Fibroblast of upper back skin (primary cell): ENCODE data around the gene PFKP.
"Not testable (repeated sequence)": the region's sequence is repeated elsewhere in the genome, so short reads cannot be mapped to it uniquely, and the experiment has no call there.

Experiments
- DNase-seq: peaks from one replicate; pipeline ENCODE4 v3.0.0-alpha.2; 2013

PFKP gene

DNA sequence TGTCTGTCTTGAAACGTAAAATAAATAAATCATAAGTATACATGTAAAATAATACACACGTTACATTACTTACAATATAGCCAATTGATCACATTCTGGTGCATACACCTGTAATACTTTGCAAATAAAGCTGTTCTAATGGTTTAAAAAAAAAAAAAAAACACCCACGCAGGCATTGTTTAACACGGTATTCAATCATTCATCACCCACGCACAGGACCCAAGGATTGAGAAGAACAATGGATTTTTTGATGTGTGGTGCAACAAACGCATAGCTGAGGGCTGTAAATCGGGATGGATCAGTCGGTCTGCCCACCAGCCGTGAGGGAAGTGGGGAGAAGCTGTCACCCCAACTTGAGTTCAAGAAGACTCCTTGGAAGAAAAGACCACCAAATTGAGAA is 96.5 kb downstream of the PFKP start:
- DNase-seq: no peak

DNA sequence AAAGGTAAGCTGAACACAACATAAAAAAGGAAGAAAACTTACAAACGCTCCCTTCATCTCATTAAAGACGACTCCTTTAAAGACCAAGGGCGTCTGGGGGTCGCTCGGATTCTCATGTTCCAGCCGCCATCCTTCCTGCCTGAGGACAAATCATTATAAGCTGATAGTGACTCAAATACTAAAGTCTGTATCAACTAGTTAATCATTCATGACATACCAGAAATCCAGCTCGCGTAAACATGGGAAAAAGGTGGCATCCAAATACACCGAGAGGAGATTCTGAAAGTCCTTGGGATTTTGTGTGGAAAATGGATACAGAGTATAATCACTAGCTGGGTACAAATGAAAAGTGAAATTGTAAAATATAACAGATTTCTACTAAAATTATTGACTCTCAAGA is 97.8 kb downstream of the PFKP start:
- no peak for DNase-seq

DNA sequence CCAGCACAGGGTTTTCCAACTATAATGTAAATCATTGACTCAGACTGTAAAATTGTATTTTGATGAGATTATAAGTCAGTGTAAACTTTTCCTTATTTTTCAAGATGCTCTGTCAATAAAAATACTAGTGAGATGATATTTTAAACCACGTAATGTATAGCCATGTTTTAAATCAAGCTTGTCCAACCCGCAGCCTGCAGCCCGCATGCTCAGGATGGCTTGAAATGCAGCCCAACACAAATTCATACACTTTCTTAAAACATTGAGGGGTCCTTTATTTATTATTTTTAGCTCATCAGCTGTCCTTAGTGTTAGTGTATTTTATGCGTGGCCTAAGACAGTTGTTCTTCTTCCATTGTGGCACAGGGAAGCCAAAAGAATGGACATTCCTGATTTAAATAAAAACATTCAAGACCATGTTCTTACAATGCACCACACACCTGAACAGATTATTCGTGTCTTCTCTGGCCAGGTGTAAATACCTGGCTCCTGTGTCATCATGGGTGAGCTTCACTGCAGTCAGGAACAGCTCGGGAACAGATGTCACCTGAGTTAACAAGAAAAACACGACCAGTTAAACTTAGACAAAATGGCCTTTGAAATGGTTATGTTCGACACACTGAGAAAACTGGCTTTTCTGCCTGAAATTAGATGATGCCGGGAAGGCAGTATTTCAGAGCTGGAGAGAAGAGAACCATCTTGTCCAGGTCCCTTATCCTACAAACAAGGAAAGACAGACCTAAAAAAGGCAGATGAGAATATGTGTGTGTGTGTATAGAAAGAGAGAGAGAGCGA is 99.3 kb downstream of the PFKP start:
- no peak for DNase-seq

DNA sequence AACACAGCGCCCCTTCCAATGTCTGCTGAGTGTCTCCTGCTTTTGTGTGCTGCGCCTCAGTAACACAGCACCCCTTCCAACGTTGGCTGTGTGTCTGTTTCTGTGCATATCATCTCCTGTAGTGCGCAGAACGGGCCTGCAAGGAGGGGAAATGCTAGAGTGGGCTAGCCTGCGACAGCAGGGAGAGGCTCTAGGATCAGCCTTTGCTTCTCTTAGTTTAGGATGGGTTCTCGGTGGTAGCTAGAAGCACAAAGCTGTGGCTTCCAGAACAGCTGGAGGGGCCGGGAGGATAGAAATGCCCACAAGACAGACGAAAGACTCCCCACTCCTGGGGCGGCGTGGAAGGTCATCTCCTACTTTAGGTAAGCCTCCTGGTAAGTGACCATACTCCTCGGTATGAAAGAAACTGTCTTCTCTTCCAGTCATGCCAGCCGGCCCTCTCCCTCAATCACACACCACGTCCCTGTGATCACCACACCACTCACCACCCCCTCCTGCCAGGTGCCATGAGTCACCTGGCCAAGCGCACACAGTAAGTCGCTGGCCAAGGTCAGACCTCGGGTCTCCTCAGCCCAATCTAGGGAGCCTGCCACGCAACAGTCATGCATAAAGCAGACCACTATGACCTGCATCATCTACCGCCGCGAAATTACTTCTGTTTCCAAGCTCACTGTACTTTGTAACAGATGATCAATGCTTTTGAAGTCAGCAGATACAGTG is 100.4 kb downstream of the PFKP start:
- no peak for DNase-seq

DNA sequence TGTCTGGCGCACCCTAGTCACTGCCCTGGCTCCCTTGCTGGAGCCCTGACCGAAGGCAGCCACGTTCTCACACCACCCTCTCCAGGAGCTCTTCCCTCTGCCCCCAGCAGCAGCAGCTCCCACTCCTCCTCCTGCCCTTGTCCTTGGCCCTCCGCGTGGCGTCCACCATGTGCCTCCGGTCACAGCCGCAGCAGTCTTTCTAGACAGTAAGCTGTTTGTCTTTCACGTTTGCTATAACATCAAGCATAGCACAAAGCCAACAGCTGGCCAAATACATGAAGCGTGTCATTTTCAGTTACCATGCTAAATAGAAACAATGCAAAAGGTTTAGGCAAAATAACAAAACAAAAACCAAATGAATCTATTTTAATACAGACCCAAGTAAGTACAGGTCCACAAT is 101.9 kb downstream of the PFKP start:
- DNase-seq: no peak

DNA sequence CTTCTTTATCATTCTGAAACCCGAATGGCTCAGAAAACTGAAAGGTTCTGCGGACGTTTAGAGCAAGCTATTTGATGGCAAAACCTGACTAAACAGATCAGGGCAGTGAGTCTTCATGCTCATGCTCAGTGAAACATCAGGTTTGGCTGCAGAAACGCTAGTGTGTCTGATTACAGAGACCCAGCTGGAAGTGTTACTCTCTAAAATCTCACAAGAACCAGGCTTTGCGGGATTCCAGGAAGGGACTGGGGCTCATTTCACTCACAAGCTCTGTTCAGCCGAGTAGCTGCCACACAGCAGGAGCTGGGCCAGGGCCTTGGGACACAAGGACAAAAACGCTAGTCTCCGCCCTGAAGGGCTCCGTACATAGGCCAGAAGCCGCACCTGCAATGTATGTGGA is 102.3 kb downstream of the PFKP start:
- DNase-seq: no peak

DNA sequence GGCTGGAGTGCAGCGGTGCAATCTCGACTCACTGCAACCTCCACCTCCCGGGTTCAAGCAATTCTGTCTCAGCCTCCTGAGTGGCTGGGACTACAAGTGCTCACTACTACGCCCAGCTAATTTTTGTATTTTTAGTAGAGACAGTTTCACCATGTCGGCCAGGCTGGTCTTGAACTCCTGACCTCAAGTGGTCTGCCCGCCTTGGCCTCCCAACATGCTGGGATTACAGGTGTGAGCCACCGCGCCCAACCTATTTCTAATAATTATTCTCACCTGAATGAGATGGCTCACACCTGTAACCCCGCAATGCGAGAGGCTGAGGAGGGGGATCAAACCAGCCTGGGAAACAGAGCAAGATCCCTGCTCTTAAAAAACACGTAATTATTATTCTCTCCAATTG is 104.1 kb downstream of the PFKP start:
- not testable (repeated sequence) for DNase-seq

DNA sequence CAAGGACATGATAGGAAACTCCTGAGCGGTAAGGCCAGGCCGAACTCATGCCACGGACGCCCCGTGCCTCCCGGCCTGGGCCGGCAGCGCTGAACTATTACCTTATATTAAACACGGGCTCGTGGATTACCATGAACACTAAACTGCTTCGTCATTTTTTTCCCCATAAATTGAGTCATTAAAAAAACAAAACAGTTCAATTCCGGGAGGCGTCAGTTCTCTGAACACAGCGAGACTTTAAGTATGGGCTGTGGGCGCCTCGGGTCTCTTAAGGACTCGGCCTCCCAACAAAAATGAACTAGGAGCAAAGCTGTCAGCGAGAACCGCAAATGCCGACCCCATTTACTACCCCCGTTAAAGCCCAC is 104.7 kb downstream of the PFKP start:
- peak; percentile 61 for DNase-seq

DNA sequence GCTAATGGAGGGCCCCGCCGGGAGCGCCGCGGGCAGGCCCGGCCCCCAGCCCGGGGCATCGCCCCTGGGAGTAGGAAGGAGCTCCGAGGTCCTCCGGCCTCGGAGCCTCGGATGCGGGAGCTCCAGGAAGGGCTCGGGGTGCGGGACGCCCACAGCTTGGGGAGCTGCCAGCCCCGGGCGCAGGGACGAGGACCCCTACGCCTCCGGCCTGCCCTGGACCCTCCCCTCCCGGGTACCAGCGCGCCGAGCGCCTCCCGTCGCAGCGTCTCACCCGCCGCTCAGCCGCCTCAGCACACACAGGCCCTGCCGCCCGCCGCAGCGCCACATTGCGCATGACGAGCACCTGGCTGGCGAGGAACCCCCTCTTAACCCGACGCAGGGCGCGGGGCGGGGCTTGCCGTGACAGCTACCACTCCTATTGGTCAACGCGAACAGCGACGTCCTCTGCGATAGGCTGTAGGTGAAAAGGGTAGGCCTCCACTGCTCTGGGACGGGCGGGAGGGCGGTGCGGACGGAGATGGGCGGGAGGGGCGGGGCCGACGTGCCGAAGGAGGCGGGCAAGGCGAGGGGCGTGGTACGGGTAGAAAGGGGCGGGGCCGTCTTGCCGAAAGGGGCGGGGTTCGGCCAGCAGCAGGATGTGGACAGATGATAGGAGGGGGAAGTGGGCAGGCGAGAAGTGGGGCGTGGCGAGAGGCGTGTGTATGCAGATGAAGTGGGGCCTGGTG is 105.3 kb downstream of the PFKP start, which contains the start of gene PITRM1:
PITRM1 (minus strand) TSS at position 337 of the 725 bp plus-strand sequence; CDS start at position 327, 10 bp downstream.
- DNase-seq: peak; percentile 99

DNA sequence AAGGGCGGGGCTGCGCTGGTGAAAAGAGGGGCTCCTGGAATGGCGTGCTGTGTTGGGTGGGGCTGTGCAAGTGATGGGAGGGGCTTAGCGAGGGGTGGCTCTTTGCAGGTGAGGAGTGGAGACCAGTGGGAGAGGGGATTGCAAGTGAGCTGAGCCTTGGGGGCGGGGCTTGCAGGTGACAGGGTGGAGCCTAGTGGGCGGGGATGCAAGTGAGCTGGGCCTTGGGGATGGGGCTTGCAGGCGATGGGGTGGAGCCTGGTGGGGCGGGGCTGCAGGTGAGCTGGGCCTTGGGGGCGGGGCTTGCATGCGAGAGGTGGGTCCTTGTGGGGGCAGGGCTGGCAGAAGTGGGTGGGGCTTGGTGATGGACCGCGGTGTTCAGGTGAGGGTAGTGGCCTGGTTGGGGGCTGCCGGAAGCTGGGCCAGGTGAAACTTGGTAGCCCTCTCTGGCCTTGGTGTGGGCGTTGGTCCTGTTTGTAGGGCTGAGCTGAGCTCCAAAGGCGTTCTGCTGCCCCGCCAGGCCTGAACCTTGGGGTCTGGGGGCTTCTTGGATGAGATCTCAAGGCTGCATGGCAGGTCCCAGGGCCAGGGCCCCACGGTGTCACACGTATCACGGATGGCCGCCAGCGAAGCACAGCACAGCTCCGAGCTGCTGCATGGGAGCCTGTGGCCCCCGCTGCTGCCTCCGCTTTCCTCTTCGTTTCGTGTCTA is 106.0 kb downstream of the PFKP start:
- no peak for DNase-seq

DNA sequence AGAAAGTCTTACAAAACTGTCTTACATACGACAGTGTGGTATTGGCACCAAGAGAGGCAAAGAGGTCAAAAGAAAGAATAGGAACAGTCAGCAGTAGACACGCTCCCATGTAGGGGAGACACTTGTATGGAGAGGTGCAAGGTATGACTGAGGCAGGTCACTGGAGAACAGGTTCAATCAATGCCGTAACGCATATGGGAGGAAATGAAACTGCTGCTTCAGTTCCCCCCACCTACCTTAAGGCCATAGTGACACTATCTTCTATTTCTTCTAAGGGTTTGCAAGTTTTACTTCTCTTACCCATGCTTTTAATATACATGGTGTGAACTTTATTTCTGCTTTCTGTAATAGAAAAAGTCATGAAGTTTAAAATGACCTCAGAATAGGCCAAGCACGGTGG is 110.7 kb downstream of the PFKP start:
- no peak for DNase-seq

DNA sequence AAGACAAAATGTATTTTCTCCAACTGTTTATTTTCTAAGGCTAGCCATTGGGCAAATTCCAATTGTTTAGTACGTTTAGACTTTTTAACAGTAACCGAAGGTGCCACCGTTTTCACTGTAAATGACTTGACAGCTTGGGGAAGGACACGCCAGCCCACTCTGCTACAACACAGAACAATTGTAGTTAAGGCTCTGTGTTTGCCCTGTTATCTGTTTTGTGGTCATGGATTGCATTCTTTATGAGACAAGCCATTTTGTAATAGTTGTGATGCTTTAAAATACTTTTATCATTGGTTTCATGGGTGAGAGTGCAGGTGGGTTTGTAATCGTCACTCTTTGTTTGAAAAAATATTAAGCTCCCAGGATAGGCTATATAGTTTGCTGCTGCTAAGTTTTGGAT is 111.8 kb downstream of the PFKP start:
- DNase-seq: no peak

DNA sequence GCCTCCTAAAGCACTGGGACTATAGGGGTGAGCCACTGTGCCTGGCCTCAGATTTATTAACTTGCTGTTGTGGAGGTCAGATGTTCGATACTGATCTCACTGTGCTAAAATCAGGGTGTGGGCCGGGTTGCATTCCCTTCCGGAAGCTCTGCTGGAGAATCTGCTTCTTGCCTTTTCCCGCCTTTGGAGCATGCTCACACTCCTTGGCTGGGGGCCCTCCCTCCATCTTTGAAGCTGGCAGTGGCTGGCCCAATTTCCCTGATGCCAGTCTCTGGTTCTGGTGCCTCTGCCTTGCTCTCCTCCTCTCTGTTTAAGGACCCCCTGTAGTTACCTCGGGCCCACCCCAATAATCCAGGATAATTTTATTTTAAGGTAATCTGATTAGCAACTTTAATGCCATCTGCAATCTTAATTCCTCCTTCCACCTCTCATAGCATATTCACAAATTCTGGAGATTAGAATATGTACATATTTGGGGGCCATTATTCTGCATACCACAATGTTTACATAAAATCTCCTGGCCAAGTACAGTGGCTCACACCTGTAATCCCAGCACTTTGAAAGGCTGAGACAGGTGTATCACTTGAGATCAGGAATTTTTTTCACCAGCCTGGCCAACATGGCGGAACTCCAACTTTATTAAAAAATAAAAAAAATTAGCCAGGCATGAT is 113.1 kb downstream of the PFKP start:
- DNase-seq: no peak

DNA sequence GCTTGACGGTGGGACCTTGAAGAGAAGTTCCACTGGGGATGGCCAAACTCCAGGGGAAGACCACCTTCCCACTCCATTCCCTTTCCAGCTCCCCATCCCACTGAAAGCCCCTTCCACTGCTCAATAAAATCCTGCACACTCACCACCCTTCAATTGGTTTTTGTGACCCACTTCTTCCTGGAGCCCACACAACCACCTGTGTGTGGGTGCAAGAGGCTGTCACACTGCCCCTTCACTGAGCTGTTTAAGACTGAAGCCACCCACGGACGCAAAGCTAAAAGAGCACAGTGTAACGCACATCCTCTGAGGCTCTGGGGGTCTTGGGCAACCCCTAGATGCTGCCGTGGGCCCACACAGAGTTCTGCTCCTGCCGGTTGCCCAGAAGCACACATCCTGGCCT is 118.0 kb downstream of the PFKP start:
- DNase-seq: no peak

DNA sequence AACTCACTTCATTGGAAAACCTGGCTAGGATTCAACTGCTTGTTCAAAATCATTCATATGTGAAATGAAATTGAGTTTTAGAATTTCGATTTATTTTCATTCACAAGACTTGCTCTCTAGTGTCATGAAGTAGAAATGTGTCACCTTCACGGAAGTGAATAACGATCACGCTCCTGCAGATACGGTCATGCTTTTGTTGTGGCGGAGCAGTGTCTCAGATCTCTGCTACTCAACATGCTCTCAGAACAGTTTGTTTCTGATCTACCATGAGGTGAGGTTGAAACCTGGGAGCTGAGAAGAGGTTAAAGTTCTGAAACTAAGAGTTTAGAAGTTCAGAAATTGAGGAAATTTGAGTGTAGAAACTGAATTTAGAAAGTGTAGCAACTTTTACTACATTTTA is 119.0 kb downstream of the PFKP start:
- no peak for DNase-seq
